ENCODE measurements around the gene TLCD1. TPM values are rescaled to one million over a fixed set of nuclear protein-coding genes. Genes with fewer than 3 reads are reported as not detected.
A peak's percentile ranks its signal among the peaks of the same experiment; 100 is the strongest.

TLCD1 gene
- polyA plus RNA-seq, 1 donor from 2014 or later = not detected

DNA sequence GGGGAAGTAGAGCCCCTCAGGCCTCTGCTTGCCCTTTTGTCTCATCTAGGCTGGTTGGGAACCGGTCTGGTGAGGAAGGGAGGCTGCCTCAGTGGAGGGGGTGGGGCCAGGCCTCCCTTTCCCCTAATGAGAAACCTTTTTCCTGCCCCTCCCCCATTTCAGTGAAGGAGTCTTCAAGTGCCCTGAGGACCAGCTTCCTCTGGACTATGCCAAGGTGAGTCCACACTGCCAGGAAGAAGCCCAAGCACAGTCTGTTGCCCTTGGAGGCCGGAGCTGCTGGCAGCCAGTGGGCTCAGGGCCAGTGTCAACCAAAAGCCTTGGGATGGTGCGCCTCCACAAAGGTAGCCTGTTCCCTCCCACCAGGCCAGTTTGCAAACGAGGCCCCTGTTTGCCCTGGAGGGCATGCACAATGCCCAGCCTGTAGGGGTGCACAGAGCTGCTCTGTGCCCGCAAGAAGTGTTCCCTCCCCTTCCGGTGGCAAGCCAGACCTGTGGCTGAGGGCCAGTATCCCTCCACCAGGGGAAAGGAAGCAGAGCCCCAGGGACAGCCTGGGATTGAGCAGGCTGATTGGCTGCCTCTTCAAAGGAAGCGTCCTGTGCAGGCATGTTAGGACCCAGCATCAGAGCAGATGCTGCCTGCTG lies 21.1 kb upstream of the TLCD1 start:
- Histone ChIP-seq H3K4me2 (ENCODE audit: low read length) (no peak overlapping the region), H3K27ac (ENCODE audit: low read length) (peak overlapping the region; percentile 97), H4K20me1 (ENCODE audit: insufficient read depth) (peaks cover 28% of the 10 kb centered on the region)

DNA sequence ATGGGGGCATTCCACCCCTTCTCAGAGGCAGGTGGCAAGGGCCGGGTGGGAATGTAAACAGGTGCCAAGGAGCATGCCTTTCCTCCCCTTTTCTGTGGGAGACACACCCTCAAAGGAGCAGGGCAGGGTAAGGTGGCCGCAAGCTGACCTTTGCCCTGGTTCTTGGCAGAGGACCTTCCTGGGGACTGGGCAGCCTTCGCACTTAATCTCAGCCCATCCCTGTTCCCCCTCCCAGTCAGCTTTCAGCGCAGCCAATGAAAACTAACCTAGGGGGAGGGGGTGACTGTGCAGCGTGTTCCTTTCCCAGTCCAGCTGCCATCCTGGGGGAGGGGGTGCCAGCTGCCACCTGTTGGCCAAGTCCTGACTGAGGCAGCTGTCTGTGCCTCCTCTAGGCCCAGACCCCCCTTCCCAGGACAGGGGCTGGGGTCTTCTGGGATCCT lies 20.6 kb upstream of the TLCD1 start:
- Histone ChIP-seq H2AFZ (ENCODE audit: low read depth, low read length) (no peak overlapping the region), H3K79me2 (replicated peaks; ENCODE audit: insufficient read depth, low read length) (peaks cover 43% of the 10 kb centered on the region), H3F3A (ENCODE audit: insufficient read depth, low read length, poor library complexity, severe bottlenecking) (peaks cover 4% of the 10 kb centered on the region), H3K27ac (ENCODE audit: low read length) (peak overlapping the region; percentile 97), H3K9me2 (ENCODE audit: insufficient read depth, low read length) (no peaks in the 10 kb centered on the region), H3K9me3 (ENCODE audit: low read length) (no peaks in the 10 kb centered on the region), H3K27me3 (ENCODE audit: insufficient read depth, low read depth, low read length) (no peaks in the 10 kb centered on the region), H3K4me3 (ENCODE audit: low read length) (peak overlapping the region; percentile 84), H3K9ac (ENCODE audit: low read length) (peak overlapping the region; percentile 99), H3K36me3 (ENCODE audit: insufficient read depth, low read length) (peaks cover 22% of the 10 kb centered on the region), H4K20me1 (ENCODE audit: insufficient read depth) (peaks cover 28% of the 10 kb centered on the region), H3K4me2 (ENCODE audit: low read length) (peak overlapping the region; percentile 92)
- TF ChIP-seq MXI1 (conservative IDR thresholded peaks at IDR 0.05; ENCODE audit: poor library complexity, severe bottlenecking) (no peak), SMC3 (conservative IDR thresholded peaks at IDR 0.05; ENCODE audit: poor library complexity) (no peak)
- TF ChIP-seq, protein P1, sequence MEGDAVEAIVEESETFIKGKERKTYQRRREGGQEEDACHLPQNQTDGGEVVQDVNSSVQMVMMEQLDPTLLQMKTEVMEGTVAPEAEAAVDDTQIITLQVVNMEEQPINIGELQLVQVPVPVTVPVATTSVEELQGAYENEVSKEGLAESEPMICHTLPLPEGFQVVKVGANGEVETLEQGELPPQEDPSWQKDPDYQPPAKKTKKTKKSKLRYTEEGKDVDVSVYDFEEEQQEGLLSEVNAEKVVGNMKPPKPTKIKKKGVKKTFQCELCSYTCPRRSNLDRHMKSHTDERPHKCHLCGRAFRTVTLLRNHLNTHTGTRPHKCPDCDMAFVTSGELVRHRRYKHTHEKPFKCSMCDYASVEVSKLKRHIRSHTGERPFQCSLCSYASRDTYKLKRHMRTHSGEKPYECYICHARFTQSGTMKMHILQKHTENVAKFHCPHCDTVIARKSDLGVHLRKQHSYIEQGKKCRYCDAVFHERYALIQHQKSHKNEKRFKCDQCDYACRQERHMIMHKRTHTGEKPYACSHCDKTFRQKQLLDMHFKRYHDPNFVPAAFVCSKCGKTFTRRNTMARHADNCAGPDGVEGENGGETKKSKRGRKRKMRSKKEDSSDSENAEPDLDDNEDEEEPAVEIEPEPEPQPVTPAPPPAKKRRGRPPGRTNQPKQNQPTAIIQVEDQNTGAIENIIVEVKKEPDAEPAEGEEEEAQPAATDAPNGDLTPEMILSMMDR (IDR thresholded peaks at IDR 0.05; ENCODE audit: poor library complexity, severe bottlenecking) = no peak

More for the DNA sequence above, 21.1 kb upstream of the TLCD1 start:
- Histone ChIP-seq H3K9ac (ENCODE audit: low read length) (peak overlapping the region; percentile 99), H2AFZ (ENCODE audit: low read depth, low read length) (no peak overlapping the region), H3K9me2 (ENCODE audit: insufficient read depth, low read length) (no peaks in the 10 kb centered on the region), H3K4me3 (ENCODE audit: low read length) (peak overlapping the region; percentile 84), H3K36me3 (ENCODE audit: insufficient read depth, low read length) (peaks cover 22% of the 10 kb centered on the region), H3K79me2 (replicated peaks; ENCODE audit: insufficient read depth, low read length) (peaks cover 43% of the 10 kb centered on the region), H3K27me3 (ENCODE audit: insufficient read depth, low read depth, low read length) (no peaks in the 10 kb centered on the region), H3F3A (ENCODE audit: insufficient read depth, low read length, poor library complexity, severe bottlenecking) (peaks cover 4% of the 10 kb centered on the region), H3K9me3 (ENCODE audit: low read length) (no peaks in the 10 kb centered on the region)
- TF ChIP-seq MXI1 (conservative IDR thresholded peaks at IDR 0.05; ENCODE audit: poor library complexity, severe bottlenecking) (no peak), POLR2AphosphoS5 (IDR thresholded peaks at IDR 0.05) (no peak), EP300 (conservative IDR thresholded peaks at IDR 0.05; ENCODE audit: poor library complexity, severe bottlenecking) (no peak), TAF1 (IDR thresholded peaks at IDR 0.05; ENCODE audit: low read depth) (no peak), SMC3 (conservative IDR thresholded peaks at IDR 0.05; ENCODE audit: poor library complexity) (no peak), REST (IDR thresholded peaks at IDR 0.05; ENCODE audit: borderline replicate concordance) (no peak), EZH2 (IDR thresholded peaks at IDR 0.05; ENCODE audit: borderline replicate concordance, insufficient read depth, low read length, poor library complexity, severe bottlenecking) (no peak)

All from neural cell (in vitro differentiated cells).